OCI-LY1 (cell line): ENCODE measurements around the gene RNF121.

Experiments used
- CTCF ChIP-seq: fragments of 200-600 bp; sonication (generic), shearing (Covaris generic); IDR thresholded peaks from 2 replicates; pipeline ENCODE4 v1.5.1; 2017; ENCODE audit warnings: mild to moderate bottlenecking, antibody characterized with exemption, low read length, moderate library complexity, mixed read lengths
- EZH2 ChIP-seq: fragments of 200-600 bp; sonication (generic), shearing (Covaris generic); IDR thresholded peaks from 2 replicates; pipeline ENCODE4 v1.8.0; 2017; ENCODE audit warnings: borderline replicate concordance, mixed run types, mild to moderate bottlenecking, antibody characterized with exemption, low read length, moderate library complexity, mixed read lengths

- TF ChIP-seq EZH2 (no peak), CTCF (no peak)
Observed at GRCh38 chr11:71934213-71934612, 5.4 kb downstream of the RNF121 start.
